HG03571 (cell line): ENCODE data around the gene PCNX1.
"Not testable (repeated sequence)": the region's sequence is repeated elsewhere in the genome, so short reads cannot be mapped to it uniquely, and the experiment has no call there.

Experiments used
- ATAC-seq: cut with Tn5 transposase; IDR thresholded peaks from one replicate; pipeline ENCODE4 v1.9.1; 2021; ENCODE audit not compliant: unreplicated experiment

The PCNX1 gene

DNA sequence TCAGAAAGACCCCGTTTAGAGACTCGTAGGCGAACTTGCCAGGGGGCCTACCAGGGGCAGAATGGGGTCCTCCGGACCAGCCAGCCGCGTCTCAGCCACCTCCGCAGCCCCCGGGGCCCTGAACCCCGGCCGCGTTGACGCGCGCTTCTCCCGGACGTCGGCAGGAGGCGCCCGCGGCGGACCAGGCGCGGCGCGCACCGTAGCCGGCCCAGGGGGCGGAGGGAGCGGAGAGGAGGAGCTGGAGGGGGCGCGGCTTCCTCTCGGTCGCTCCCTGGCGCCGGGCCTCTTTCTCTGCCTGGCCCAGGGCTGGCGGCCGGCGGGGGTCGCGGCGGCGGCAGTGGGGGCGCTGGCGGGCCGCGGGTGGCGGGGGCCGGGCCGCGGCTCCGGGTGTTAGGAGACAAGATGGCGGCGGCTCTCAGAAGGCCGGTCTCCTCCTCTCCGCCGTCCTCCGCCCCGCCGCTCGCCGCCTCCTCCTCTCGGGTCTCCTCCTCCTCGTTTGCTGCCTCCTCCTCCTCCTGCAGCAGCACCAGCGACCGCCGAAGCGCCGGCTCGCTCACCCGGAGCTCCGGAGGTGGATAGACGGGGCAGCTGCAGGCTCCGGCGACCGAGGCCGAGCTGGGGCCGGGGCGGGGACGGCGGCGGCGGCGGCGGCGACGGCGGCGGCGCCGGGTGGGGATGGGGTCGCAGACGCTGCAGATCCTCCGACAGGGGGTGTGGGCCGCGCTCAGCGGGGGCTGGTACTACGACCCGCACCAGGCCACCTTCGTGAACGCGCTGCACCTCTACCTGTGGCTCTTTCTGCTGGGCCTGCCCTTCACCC is at the start of gene PCNX1:
TSS of gene PCNX1 (plus strand) at position 284 of the 820 bp plus-strand sequence. CDS start at position 676, 392 bp downstream.
- ATAC-seq: peak; percentile 63

- no peak for ATAC-seq
These were observed 49.8 kb upstream of the PCNX1 start for GRCh38 chr14:70857496-70857890.

DNA sequence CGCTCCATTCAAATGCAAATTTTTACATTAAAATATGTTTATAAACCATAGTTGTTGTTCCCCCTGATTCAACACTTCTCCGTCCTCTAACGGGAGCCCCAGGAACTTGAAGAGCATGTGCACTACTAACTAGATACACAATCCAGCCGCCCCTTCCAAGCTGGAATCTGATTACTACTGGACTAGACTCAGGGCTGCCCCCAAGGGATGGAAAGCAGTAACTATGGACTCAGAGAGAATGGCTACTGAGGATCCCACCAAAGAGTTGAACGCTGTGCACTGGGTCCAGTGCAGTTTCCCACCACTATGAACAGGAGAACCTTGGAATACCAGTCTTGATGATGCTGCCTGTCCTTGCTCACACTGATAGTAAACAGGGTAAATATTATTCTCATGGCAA is 48.6 kb upstream of the PCNX1 start:
- no peak for ATAC-seq

- ATAC-seq: not testable (repeated sequence)
These were observed 40.3 kb upstream of the PCNX1 start for GRCh38 chr14:70866992-70867391.

- no peak for ATAC-seq
These were observed 36.3 kb upstream of the PCNX1 start for GRCh38 chr14:70871001-70871400.

DNA sequence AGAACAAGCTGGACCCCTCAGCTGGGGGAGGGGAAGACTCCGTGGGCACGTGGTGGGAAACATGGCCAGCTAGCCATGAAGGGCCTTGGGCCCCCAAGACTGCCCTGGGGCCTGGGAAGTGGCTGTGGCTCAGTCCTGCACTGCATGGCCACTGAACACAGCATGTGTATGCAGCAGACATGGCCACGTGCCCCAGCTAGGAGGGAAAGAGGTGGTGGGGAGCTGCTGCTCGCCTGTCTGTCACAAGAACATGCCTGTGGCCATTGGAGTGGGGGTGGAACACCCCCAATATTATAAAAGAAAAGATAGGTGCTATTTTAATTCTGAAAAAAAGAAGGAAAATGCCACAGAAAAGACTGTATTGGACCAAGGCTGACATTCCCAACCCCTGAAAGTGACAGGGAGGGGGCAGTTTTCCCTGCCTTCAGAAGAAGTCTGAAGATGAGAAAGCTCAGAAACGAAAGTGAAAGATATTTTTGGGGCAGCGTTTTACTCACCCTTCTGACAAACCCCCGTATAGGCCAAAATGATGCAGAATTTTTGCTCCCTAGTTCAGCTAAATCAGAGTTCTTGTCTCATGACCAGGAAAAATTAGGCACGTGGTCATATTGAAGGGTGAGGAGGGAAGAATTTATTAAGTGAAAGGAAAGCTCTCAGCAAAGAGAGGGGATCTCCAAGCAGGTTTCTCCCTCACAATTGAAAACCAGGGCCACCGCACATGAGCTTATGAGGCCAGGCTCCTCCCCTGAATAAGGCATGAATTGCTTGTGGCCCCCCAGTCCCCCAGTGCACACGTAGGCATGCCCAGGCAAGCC is 35.2 kb upstream of the PCNX1 start:
- ATAC-seq: no peak

DNA sequence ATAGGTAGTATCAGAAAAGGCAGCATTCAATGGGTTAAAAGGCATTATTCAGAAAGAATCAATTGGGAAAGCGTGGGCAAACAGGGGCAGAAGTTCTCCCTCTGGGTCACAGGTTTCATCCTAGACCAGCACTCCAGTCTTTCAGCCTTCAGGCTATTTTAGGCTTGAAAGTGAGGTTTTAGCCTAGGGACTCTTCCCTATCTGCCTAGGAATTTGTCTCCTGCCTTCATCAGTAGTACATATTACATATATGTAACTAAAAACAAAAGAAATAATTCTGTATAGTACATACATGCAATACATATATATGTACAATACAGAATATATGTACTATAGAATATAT is 34.6 kb upstream of the PCNX1 start:
- ATAC-seq: no peak

- ATAC-seq: no peak
These were observed 33.6 kb upstream of the PCNX1 start for GRCh38 chr14:70873627-70874026.

DNA sequence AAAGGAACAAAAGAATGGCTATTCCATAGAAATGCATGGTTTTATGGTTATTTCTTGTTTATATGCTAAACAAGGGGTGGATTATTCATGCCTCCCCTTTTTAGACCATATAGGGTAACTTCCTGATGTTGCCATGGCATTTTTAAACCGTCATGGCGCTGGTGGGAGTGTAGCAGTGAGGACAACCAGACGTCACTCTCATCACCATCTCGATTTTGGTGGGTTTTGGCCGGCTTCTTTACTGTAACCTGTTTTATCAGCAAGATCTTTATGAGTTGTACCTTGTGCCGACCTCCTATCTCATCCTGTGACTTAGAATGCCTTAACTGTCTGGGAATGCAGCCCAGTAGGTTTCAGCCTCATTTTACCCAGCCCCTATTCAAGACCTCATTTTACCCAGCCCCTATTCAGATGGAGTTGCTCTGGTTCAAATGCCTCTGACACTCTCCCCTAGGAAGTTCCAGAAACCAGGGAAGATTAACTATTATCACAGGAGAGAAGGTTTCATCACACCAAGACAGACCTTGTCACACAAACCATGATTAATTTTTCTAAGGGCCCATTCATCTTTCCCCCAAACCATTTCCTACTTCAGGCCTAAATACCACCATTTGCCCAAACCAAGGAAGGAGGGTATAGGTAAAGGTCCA is 31.3 kb upstream of the PCNX1 start:
- ATAC-seq: not testable (repeated sequence)

GRCh38 chr14:70879448-70879847 is 27.8 kb upstream of the PCNX1 start:
- no peak for ATAC-seq

DNA sequence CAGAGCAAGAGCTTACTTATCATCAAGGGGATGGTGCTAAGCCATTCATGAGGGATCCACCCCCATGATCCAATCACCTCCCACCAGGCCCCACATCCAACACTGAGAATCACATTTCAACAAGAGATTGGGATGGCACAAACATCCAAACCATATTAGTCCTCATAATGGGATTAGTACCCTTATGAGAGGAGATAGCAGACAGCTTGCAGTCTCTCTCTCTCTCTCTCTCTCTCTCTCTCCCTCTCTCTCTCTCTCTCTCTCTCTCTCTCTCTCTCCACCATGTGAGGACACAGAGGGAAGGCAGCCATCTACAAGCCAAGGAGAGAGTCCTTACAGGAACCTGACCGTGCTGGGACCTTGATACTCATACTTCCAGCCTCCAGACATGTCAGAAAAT is 26.4 kb upstream of the PCNX1 start:
- not testable (repeated sequence) for ATAC-seq

DNA sequence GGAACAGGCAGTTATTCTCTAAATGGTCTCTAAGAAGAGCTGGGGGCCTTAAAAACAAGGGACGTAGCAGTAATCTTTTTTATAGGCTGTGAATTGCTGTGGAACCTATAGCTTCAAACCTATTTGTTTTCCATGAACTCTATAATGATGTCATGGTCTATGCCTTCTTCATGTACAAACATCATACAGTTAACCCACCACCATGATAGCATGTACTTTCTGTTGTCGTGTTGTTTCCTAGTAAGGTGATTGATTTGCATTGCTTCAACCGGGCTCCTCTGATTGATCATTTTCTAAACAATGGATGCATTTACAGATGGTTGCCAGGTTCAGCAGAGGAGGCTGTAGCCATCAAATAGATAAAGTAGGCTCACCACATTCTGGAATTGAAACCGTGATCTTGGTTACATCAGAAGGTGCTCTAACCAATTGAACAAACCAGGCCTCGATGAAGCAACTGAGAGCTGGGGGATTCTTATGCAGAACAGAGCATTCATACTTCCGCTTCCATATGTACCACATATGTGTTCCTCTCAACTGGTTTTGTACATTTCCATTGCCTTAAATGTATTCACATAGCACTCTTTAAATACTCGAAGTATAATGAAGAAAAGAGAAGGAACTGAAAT is 25.6 kb upstream of the PCNX1 start:
- ATAC-seq: peak; percentile 64

DNA sequence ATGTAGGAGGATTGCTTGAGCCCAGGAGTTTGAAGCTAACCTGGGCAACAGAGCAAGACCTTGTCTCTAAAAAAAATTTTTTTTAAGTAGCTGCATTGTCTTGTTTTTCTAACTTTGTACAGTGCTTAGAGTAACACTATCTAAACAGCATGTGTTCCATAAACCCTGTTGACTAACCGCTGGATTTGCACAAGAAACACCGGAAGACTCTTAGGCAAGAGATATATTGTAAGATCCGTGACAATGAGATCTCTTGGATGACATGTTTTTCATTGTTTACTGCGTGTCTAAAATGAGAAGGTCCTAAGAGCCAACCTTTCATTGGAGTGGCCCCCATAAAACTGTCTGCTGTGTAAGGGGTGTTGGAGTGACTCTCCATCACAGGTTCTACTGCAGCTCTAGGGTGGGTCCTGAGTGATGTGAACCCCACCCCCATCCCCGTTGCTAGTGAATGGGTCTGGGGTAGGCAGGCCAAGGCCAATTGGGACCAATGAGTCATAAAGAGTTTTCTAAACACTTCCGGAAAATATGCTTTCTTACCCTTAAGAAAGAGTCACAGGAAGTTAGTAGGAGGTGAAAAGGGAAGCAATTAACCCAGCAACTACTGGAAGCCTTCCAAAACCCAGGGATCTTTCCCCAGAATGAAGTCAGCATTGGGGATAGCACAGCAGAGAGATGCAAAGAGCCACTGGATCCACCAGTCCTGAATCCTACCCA is 24.3 kb upstream of the PCNX1 start:
- ATAC-seq: no peak

- ATAC-seq: no peak
These were observed 22.5 kb upstream of the PCNX1 start for GRCh38 chr14:70884595-70885342.

DNA sequence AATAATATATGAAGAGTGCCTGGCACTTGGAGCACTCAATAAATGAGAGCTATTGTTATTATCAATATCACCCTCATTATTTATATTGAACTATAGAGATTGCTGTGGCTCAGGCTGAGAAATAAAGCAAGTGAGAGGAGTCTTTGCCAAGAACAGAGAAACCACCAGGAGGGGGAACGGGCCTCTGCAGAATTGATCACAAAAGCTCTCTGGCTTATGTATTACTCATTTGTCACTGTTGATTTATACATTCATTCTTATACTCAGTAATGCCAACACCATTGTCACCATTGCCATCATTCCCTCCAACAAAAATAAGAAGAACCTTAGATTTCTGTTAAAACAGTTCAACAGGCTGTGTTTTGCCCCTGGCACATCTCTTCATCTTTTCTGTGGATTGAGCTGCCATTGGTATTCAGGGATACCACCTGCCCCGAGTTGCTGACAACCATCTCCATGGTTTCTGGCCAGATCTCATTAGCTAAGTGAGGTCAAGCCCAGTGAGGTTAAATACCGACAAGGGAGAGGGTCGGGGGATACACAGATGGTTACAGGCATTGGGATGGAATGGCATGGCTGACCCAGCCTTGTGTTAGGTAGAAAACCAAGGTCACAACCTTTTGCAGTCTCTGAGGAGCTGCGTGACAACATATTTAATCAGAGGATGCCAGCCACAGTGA is 21.8 kb upstream of the PCNX1 start:
- ATAC-seq: no peak

GRCh38 chr14:70886421-70887206 is 20.6 kb upstream of the PCNX1 start:
- no peak for ATAC-seq

GRCh38 chr14:70887207-70887681 is 20.0 kb upstream of the PCNX1 start:
- ATAC-seq: no peak

DNA sequence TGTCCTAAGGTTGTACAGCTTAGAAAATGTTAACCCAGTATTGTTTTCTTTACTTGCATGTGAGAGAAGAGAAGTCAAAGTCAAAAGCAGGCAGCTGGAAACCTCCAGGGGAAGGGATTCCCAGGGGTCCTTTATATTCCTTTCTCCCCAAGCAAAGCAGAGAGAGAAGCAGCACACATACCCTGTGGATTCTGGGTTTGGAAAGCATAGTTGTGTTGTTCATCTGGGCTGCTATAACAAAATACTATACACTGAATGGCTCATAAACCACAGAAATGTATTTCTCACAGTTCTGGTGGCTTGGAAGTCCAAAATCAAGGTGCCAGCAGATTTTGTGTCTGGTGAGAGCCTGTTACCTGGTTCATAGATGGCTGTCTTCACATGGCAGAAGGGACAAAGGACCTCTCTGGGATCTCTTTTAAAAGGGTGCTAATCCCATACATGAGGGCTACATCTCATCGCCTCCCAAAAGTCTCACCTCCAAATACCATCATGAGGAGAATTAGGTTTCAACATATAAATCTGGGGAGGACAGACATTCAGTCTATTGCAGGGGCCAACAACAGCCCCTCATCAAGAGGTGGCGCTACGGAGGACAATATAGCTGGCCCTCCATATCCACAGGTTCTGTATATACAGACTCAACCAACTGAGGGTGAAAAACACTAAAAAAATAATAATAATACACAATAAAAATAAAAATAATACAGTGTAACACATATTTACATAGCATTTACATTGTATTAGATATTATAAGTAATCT is 19.3 kb upstream of the PCNX1 start:
- ATAC-seq: no peak
